GM12891 (cell line): ENCODE measurements around the gene ZNF136.

Experiments
- POLR2A ChIP-seq: IDR thresholded peaks from 2 replicates; pipeline ENCODE4 v1.6.1; 2011; ENCODE audit warnings: low read depth, low read length, control low read depth
- POLR2AphosphoS5 ChIP-seq: IDR thresholded peaks from 2 replicates; pipeline ENCODE4 v1.6.1; 2011; ENCODE audit warnings: low read depth, low read length, control low read depth
- POU2F2 ChIP-seq: IDR thresholded peaks from 2 replicates; pipeline ENCODE4 v1.6.1; 2011; ENCODE audit warnings: low read depth, mild to moderate bottlenecking, control low read depth, low read length, moderate library complexity
- SPI1 ChIP-seq: IDR thresholded peaks from 2 replicates; pipeline ENCODE4 v1.6.1; 2011; ENCODE audit warnings: low read depth, low read length, control low read depth
- TAF1 ChIP-seq: IDR thresholded peaks from 2 replicates; pipeline ENCODE4 v1.6.1; 2011; ENCODE audit warnings: low read depth, low read length, control low read depth

DNA sequence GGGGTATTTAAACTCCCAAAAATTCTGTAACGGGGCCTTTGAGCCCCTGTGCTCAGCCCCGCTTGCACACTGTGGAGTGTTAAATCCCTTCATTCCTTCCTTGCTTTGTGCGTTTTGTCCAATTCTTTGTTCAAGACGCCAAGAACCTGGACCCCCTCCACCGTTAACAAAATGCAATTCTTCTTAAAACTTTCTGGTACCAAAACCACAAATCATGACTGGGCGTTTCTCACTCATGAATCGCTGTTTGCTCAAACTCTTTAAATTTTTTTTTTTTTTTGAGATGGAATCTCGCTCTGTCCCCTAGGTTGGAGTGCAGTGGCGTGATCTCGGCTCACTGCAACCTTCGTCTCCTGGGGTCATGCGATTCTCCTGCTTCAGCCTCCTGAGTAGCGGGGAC, 23.6 kb upstream of the ZNF136 start:
- no peak for TF ChIP-seq TAF1
- no peak for TF ChIP-seq POLR2A
- no peak for TF ChIP-seq POLR2AphosphoS5
- no peak for TF ChIP-seq SPI1
- no peak for TF ChIP-seq POU2F2
